ENCODE measurements around the gene FOXO1. TPM values are rescaled to one million over a fixed set of nuclear protein-coding genes. Genes with fewer than 3 reads are reported as not detected.
"Not testable (repeated sequence)": the region's sequence is repeated elsewhere in the genome, so short reads cannot be mapped to it uniquely, and the experiment has no call there.

Gene FOXO1
- total and polyA plus RNA-seq, 5 donors from 2014 or later, result 45.5 to 119 (median 82.2) TPM

- Histone ChIP-seq H3K4me1 (ENCODE audit: control insufficient read depth, insufficient read depth, low read length, poor library complexity, severe bottlenecking) (peaks cover 46% of the 10 kb centered on the region), H3K4me3 (ENCODE audit: low read depth, low read length) (peak overlapping the region; percentile 64), H3K27ac (ENCODE audit: insufficient read depth, low read length, poor library complexity, severe bottlenecking) (peak overlapping the region; percentile 83), H3K9me3 (ENCODE audit: control insufficient read depth in 2 of 2, low read length in 2 of 2) (no peaks in the 10 kb centered on the region), H3K36me3 (ENCODE audit: control insufficient read depth, insufficient read depth, low read length) (no peaks in the 10 kb centered on the region), H3K27me3 (ENCODE audit: control insufficient read depth, insufficient read depth, low read length) (no peaks in the 10 kb centered on the region)
- Mint-ChIP-seq H3K36me3 (peaks cover 6% of the 10 kb centered on the region), H3K4me3 (peak overlapping the region; percentile 91 to 96 (median 95)), H3K27me3 (peaks cover 5% of the 10 kb centered on the region), H3K4me1 (peaks cover 29 to 52% (median 39%) of the 10 kb centered on the region in 4 donors), H3K9me3 (peaks cover 0 to 1% (median 0%) of the 10 kb centered on the region in 7 donors), H3K27ac (peak overlapping the region; percentile 81 to 97 (median 89))
- ATAC-seq (ENCODE audit: low read depth in 2 of 2) (peak in 1 of 2 donors; percentile 8), DNase-seq (peak; percentile 36 to 55 (median 37))
Observed at GRCh38 chr13:40665126-40666044, 1.1 kb downstream of the FOXO1 start.

GRCh38 chr13:40664350-40665125 lies 1.9 kb downstream of the FOXO1 start:
- Mint-ChIP-seq H3K4me1 (peaks cover 36 to 57% (median 47%) of the 10 kb centered on the region in 4 donors), H3K27ac (peak overlapping the region; percentile 83 to 97 (median 95)), H3K9me3 (peaks cover 0 to 1% (median 0%) of the 10 kb centered on the region in 7 donors), H3K27me3 (peaks cover 5% of the 10 kb centered on the region), H3K36me3 (peaks cover 12% of the 10 kb centered on the region), H3K4me3 (peak overlapping the region; percentile 95 to 99 (median 98))
- Histone ChIP-seq H3K27me3 (ENCODE audit: control insufficient read depth, insufficient read depth, low read length) (no peaks in the 10 kb centered on the region), H3K36me3 (ENCODE audit: control insufficient read depth, insufficient read depth, low read length) (peaks cover 3% of the 10 kb centered on the region), H3K4me3 (ENCODE audit: low read depth, low read length) (peak overlapping the region; percentile 95), H3K27ac (ENCODE audit: insufficient read depth, low read length, poor library complexity, severe bottlenecking) (peak overlapping the region; percentile 81), H3K9me3 (ENCODE audit: control insufficient read depth in 2 of 2, low read length in 2 of 2) (no peaks in the 10 kb centered on the region), H3K4me1 (ENCODE audit: control insufficient read depth, insufficient read depth, low read length, poor library complexity, severe bottlenecking) (peaks cover 55% of the 10 kb centered on the region)
- ATAC-seq (ENCODE audit: low read depth in 2 of 2), result peak; percentile 20 to 22
- peak; percentile 65 to 82 (median 68) for DNase-seq

- Mint-ChIP-seq H3K27ac (peak overlapping the region; percentile 94 to 97 (median 95)), H3K36me3 (peaks cover 14% of the 10 kb centered on the region), H3K4me1 (peaks cover 36 to 60% (median 49%) of the 10 kb centered on the region in 4 donors), H3K4me3 (peak overlapping the region; percentile 95 to 99 (median 98))
- ATAC-seq (ENCODE audit: low read depth in 2 of 2) (peak; percentile 19 to 25), DNase-seq (peak; percentile 63 to 88 (median 74))
- H3K27me3 Mint-ChIP-seq; H3K36me3 ChIP-seq (ENCODE audit: control insufficient read depth, insufficient read depth, low read length); H3K27me3 ChIP-seq (ENCODE audit: control insufficient read depth, insufficient read depth, low read length); H3K9me3 Mint-ChIP-seq; H3K9me3 ChIP-seq (ENCODE audit: control insufficient read depth in 2 of 2, low read length in 2 of 2): not testable (repeated sequence)
- Histone ChIP-seq H3K4me3 (ENCODE audit: low read depth, low read length) (peak overlapping the region; percentile 95), H3K4me1 (ENCODE audit: control insufficient read depth, insufficient read depth, low read length, poor library complexity, severe bottlenecking) (peaks cover 60% of the 10 kb centered on the region), H3K27ac (ENCODE audit: insufficient read depth, low read length, poor library complexity, severe bottlenecking) (peak overlapping the region; percentile 81)
Observed at GRCh38 chr13:40664100-40664349, 2.4 kb downstream of the FOXO1 start.

- Mint-ChIP-seq H3K27ac (peak overlapping the region; percentile 65 to 95 (median 90)), H3K4me1 (peaks cover 40 to 64% (median 51%) of the 10 kb centered on the region in 4 donors), H3K9me3 (peaks cover 0 to 1% (median 0%) of the 10 kb centered on the region in 7 donors), H3K27me3 (peaks cover 3% of the 10 kb centered on the region), H3K36me3 (peaks cover 22% of the 10 kb centered on the region), H3K4me3 (peak overlapping the region; percentile 95 to 99 (median 98))
- Histone ChIP-seq H3K4me1 (ENCODE audit: control insufficient read depth, insufficient read depth, low read length, poor library complexity, severe bottlenecking) (peaks cover 61% of the 10 kb centered on the region), H3K4me3 (ENCODE audit: low read depth, low read length) (peak overlapping the region; percentile 95), H3K27me3 (ENCODE audit: control insufficient read depth, insufficient read depth, low read length) (no peaks in the 10 kb centered on the region), H3K27ac (ENCODE audit: insufficient read depth, low read length, poor library complexity, severe bottlenecking) (peak overlapping the region; percentile 81), H3K36me3 (ENCODE audit: control insufficient read depth, insufficient read depth, low read length) (peaks cover 3% of the 10 kb centered on the region), H3K9me3 (ENCODE audit: control insufficient read depth in 2 of 2, low read length in 2 of 2) (no peaks in the 10 kb centered on the region)
- ATAC-seq (ENCODE audit: low read depth in 2 of 2) (no peak), DNase-seq (peak in 1 of 3 donors; percentile 62)
Observed at GRCh38 chr13:40662866-40663265, 3.6 kb downstream of the FOXO1 start.

GRCh38 chr13:40661875-40662665 lies 4.4 kb downstream of the FOXO1 start:
- Mint-ChIP-seq H3K4me3 (peak overlapping the region; percentile 95 to 99 (median 98)), H3K27me3 (no peaks in the 10 kb centered on the region), H3K9me3 (peaks cover 0 to 1% (median 0%) of the 10 kb centered on the region in 7 donors), H3K27ac (peak overlapping the region; percentile 65 to 95 (median 90)), H3K36me3 (peaks cover 25% of the 10 kb centered on the region), H3K4me1 (peaks cover 41 to 64% (median 53%) of the 10 kb centered on the region in 4 donors)
- DNase-seq (no peak), ATAC-seq (ENCODE audit: low read depth in 2 of 2) (no peak)
- H3K4me3 ChIP-seq (ENCODE audit: low read depth, low read length), result peak overlapping the region; percentile 95
- peak overlapping the region; percentile 81 for H3K27ac ChIP-seq (ENCODE audit: insufficient read depth, low read length, poor library complexity, severe bottlenecking)
- peaks cover 64% of the 10 kb centered on the region for H3K4me1 ChIP-seq (ENCODE audit: control insufficient read depth, insufficient read depth, low read length, poor library complexity, severe bottlenecking)
- H3K36me3 ChIP-seq (ENCODE audit: control insufficient read depth, insufficient read depth, low read length), result peaks cover 3% of the 10 kb centered on the region
- no peaks in the 10 kb centered on the region for H3K9me3 ChIP-seq (ENCODE audit: control insufficient read depth in 2 of 2, low read length in 2 of 2)
- no peaks in the 10 kb centered on the region for H3K27me3 ChIP-seq (ENCODE audit: control insufficient read depth, insufficient read depth, low read length)

GRCh38 chr13:40660692-40661091 lies 5.7 kb downstream of the FOXO1 start:
- Mint-ChIP-seq H3K27me3 (no peaks in the 10 kb centered on the region), H3K4me1 (peaks cover 49 to 78% (median 64%) of the 10 kb centered on the region in 4 donors), H3K27ac (peak overlapping the region in 2 of 3 donors; percentile 20 to 83), H3K36me3 (peaks cover 29% of the 10 kb centered on the region), H3K9me3 (no peaks in the 10 kb centered on the region), H3K4me3 (peak overlapping the region; percentile 46 to 98 (median 94))
- peak overlapping the region; percentile 77 for H3K4me3 ChIP-seq (ENCODE audit: low read depth, low read length)
- H3K4me1 ChIP-seq (ENCODE audit: control insufficient read depth, insufficient read depth, low read length, poor library complexity, severe bottlenecking), result peaks cover 76% of the 10 kb centered on the region
- H3K27me3 ChIP-seq (ENCODE audit: control insufficient read depth, insufficient read depth, low read length), result no peaks in the 10 kb centered on the region
- ATAC-seq (ENCODE audit: low read depth in 2 of 2), result no peak
- peaks cover 3% of the 10 kb centered on the region for H3K36me3 ChIP-seq (ENCODE audit: control insufficient read depth, insufficient read depth, low read length)
- no peak for DNase-seq
- H3K27ac ChIP-seq (ENCODE audit: insufficient read depth, low read length, poor library complexity, severe bottlenecking), result no peak overlapping the region
- H3K9me3 ChIP-seq (ENCODE audit: control insufficient read depth in 2 of 2, low read length in 2 of 2), result no peaks in the 10 kb centered on the region

- Mint-ChIP-seq H3K4me3 (peak overlapping the region; percentile 46 to 98 (median 94)), H3K36me3 (peaks cover 29% of the 10 kb centered on the region), H3K9me3 (no peaks in the 10 kb centered on the region), H3K27ac (peak overlapping the region; percentile 20 to 83 (median 79)), H3K27me3 (no peaks in the 10 kb centered on the region), H3K4me1 (peaks cover 50 to 82% (median 66%) of the 10 kb centered on the region in 4 donors)
- peaks cover 3% of the 10 kb centered on the region for H3K36me3 ChIP-seq (ENCODE audit: control insufficient read depth, insufficient read depth, low read length)
- DNase-seq (no peak), ATAC-seq (ENCODE audit: low read depth in 2 of 2) (no peak)
- H3K4me1 ChIP-seq (ENCODE audit: control insufficient read depth, insufficient read depth, low read length, poor library complexity, severe bottlenecking), result peaks cover 80% of the 10 kb centered on the region
- H3K4me3 ChIP-seq (ENCODE audit: low read depth, low read length), result peak overlapping the region; percentile 77
- no peaks in the 10 kb centered on the region for H3K9me3 ChIP-seq (ENCODE audit: control insufficient read depth in 2 of 2, low read length in 2 of 2)
- H3K27ac ChIP-seq (ENCODE audit: insufficient read depth, low read length, poor library complexity, severe bottlenecking), result no peak overlapping the region
- no peaks in the 10 kb centered on the region for H3K27me3 ChIP-seq (ENCODE audit: control insufficient read depth, insufficient read depth, low read length)
Observed at GRCh38 chr13:40660141-40660664, 6.2 kb downstream of the FOXO1 start.

Data from CD4-positive, CD25-positive, alpha-beta regulatory T cell (primary cell).